Loucy (cell line): ENCODE data around the gene RRM1.

ENCODE experiments used
- CTCF ChIP-seq: fragments of 200-600 bp; sonication (generic); conservative IDR thresholded peaks from 2 replicates; pipeline ENCODE4 v1.5.1; 2014; ENCODE audit warnings: mild to moderate bottlenecking, antibody characterized with exemption, low read length
- EZH2phosphoT487 ChIP-seq: fragments of 200-600 bp; IDR thresholded peaks from 2 replicates; pipeline ENCODE4 v1.6.1; 2018; ENCODE audit warnings: antibody characterized with exemption, mild to moderate bottlenecking, moderate library complexity, borderline replicate concordance

GRCh38 chr11:4087551-4087950 is 7.0 kb upstream of the RRM1 start:
- 0 out of 2 replicates have a peak, but pooled peaks have one; percentile 15 for TF ChIP-seq CTCF
- TF ChIP-seq EZH2phosphoT487: no peak
